Stimulated activated CD4-positive, alpha-beta T cell treated with anti-CD3 and anti-CD28 coated beads, Interleukin-1b, Interleukin-23, amount 100 ng/mL, for 24 hours (primary cell): Measurements from ENCODE around the gene NUP93.
A peak's percentile ranks its signal among the peaks of the same experiment; 100 is the strongest.

Source experiments
- DNase-seq, 4 experiments: peaks; one replicate each; pipeline ENCODE4 v3.0.0-alpha.2; 2020; ENCODE audit warnings: low read depth in 4 of 4, low spot score in 1 of 4

The NUP93 gene

DNA sequence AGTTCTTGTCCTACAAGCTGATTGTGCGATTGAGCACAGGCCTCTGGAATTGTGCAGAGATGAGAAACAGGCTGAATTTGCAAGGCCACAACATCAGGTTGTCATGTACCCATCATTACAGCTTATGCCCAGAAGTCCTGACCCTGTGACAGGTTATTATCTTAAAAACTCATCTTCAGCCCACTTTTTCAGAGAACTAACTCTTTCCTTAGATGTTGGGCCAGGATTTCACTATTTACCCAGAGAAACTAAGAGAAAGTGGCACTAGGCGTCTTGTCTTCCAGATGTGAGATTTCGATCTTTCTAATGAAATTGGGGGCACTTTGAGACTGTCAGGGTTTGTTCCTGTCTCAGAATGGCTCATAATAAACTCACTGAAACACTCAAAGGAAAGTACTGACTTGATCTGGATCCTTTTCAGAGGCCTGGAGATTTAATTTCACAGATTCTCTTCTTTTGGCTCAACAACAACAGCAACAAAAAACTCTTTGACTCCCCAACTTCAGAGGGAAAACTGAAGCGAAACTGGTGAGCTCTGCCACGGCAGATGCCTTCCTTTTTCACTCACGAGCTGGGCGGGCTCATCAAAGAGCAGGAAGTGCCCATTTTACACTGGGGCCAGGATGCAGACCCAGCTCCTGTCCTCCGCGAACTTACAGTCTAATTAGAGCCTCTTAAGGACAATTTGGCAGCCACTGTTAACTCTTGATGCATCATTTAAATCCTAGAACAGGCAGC, 117.4 kb downstream of the NUP93 start:
- no peak for DNase-seq

- DNase-seq: no peak
Measured at GRCh38 chr16:56848029-56848936, 118.4 kb downstream of the NUP93 start.

- DNase-seq: no peak
Measured at GRCh38 chr16:56848955-56849689, 119.2 kb downstream of the NUP93 start.

DNA sequence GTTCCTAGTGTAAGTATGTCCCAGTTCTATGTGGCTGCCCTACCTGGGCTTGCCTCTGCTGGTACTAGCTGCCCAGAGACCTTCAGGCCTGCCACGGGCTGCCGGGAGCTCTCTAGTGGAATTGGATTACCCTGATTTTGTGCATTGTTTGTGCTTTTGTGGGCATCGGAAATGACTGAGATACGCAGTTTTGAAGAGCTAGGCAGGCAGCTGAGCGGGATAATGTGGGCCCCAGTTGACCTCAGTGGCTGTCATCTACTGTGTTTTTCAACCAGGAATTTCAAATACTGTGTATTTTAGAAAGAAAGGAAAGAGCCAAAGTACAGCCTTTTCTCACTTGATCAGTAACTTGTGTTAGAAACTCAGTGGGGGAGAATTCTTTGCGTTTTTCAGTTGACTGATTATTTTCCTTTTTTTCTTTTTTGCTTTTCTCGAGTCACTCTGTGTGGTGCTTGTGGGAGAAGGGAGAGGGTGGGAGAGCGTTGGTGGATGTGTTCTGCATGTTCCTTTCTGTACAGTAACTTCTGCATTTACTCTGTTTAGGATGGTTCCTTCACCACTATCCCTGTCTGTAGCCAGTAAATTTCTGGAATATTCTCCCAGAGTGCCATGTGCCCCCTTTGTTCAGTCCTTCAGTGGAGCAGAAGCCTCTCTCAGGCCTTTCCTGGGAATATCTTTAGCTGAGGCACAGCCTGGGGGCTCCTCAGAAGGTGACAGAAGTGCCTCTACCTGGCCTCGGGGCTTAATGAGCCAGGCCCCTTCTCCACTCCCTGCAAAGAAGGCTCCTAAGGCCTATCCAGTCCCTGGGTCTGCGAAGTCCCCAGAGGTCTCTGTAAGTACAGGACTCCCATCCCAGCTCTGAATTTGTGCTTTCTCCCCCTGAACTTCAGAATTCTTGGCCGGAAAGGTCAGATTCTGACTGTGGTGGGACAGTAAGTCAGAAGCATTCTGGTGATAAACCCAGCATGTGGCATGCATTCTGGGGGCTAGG, 120.1 kb downstream of the NUP93 start:
- no peak for DNase-seq

DNA sequence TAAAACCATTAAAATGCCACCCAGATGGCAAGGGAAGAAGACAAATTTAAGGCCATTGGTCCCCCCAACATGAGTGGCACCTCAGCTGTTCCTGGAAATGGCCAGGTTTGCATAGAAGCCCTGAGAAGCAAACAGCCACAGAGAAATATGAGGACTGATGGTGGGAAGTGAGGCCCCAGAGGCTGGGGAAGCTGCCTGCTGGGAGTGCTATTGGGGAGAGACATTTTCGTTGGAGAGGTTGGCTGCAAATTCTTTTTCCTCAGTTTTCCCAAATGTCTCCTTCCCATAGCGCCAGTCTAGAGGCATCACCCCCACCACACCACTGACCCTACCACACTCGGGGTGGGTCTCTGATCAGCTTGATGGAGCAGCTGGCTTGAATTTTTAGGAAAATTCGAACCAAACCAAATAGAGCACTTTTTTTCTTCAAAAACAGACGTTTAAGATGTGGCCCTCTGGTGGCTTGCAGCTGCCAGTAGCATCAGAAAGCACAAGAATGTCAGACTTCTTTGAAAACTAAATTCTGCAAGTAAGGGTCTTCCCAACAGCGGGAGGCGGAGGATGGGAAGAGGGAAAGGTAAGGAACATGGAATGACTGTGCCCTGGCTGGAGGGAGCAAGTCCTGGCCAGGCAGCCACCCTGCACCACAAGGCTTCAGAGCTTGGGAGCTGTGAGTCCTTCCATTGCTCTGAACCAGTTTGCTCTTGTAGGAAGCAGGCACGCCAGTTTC, 121.9 kb downstream of the NUP93 start:
- no peak for DNase-seq

GRCh38 chr16:56852401-56852730, 122.4 kb downstream of the NUP93 start:
- no peak for DNase-seq

DNA sequence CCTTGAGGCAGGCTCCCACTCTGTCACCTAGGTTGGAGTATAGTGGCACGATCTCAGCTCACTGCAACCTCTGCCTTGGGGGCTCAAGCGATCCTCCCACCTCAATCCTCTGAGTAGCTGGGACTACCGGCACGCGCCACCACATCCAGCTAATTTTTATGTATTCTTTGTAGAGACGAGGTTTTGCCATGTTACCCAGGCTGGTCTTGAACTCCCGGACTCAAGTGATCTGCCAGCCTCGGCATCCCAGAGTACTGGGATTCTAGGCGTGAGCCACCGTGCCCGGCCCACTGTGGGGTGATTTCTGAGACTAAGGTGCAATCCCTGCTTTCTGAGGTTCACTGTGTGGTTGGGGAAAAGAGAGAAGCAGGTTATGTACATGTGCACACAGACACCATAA, 123.0 kb downstream of the NUP93 start:
- no peak for DNase-seq

GRCh38 chr16:56855201-56855600, 125.3 kb downstream of the NUP93 start:
- no peak for DNase-seq

- DNase-seq: no peak
Measured at GRCh38 chr16:56855946-56856345, 126.0 kb downstream of the NUP93 start.

GRCh38 chr16:56856876-56857447, 127.0 kb downstream of the NUP93 start:
- no peak for DNase-seq

- no peak for DNase-seq
Measured at GRCh38 chr16:56858374-56858773, 128.4 kb downstream of the NUP93 start.

GRCh38 chr16:56859636-56860035, 129.7 kb downstream of the NUP93 start:
- DNase-seq: no peak

- DNase-seq: peak in 2 of 4 experiments; percentile 10 to 13
Measured at GRCh38 chr16:56860226-56861020, 130.5 kb downstream of the NUP93 start.

- DNase-seq: no peak
Measured at GRCh38 chr16:56861092-56861610, 131.2 kb downstream of the NUP93 start.

- DNase-seq: no peak
Measured at GRCh38 chr16:56861756-56862155, 131.8 kb downstream of the NUP93 start.

- no peak for DNase-seq
Measured at GRCh38 chr16:56862776-56863175, 132.8 kb downstream of the NUP93 start.

DNA sequence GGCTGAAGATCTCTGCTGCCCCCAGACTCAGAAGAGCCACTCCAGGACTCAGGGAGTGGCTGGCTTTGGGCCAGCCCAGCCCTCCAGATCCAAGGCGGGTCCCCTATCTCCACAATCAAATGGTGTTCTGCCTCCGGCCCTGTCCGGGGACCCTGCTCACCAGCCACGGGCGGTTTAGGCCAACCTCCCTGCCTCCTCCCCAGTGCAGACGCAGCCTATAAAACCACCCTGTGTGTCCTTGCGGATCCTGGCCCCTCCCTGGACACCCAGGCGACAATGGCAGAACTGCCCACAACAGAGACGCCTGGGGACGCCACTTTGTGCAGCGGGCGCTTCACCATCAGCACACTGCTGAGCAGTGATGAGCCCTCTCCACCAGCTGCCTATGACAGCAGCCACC, 135.0 kb downstream of the NUP93 start, which contains the start of gene SLC12A3:
Gene SLC12A3, plus strand, starts transcription at position 248 of the 400 bp plus-strand sequence. Its CDS starts 29 bp downstream, at position 277.
- no peak for DNase-seq

- DNase-seq: no peak
Measured at GRCh38 chr16:56865394-56866062, 135.6 kb downstream of the NUP93 start.
